Testis (tissue), 3 donors: ENCODE measurements around the gene MAP3K20. TPM values are rescaled to one million over a fixed set of nuclear protein-coding genes. Genes with fewer than 3 reads are reported as not detected.
"Not testable (repeated sequence)": the region's sequence is repeated elsewhere in the genome, so short reads cannot be mapped to it uniquely, and the experiment has no call there.

Source experiments
- DNase-seq: peaks from one replicate; pipeline ENCODE4 v3.0.0-alpha.2; 2019
- H3K27ac ChIP-seq, 2 donors: fragments of 200-600 bp; sonication (generic); one replicate each; pipeline ENCODE4 v1.5.1; 2019
- H3K27me3 ChIP-seq: fragments of 200-600 bp; sonication (generic); one replicate; pipeline ENCODE4 v1.5.1; 2019
- H3K36me3 ChIP-seq: fragments of 200-600 bp; sonication (generic); one replicate; pipeline ENCODE4 v1.5.1; 2017; ENCODE audit warnings: low read depth; ENCODE audit errors: missing control alignments
- H3K4me1 ChIP-seq: fragments of 200-600 bp; sonication (generic); one replicate; pipeline ENCODE4 v1.5.1; 2019
- H3K4me3 ChIP-seq, 2 donors: fragments of 200-600 bp; sonication (generic); one replicate each; pipeline ENCODE4 v1.5.1; 2017 to 2019
- H3K9me3 ChIP-seq: fragments of 200-600 bp; sonication (generic); one replicate; pipeline ENCODE4 v1.5.1; 2017
- POLR2A ChIP-seq: fragments of 450-650 bp; IDR thresholded peaks from one replicate; pipeline ENCODE4 v1.6.1; 2017; ENCODE audit warnings: antibody characterized with exemption, mild to moderate bottlenecking, moderate library complexity
- WGBS, 2 donors: methylation state at CpG; one replicate each; pipeline ENCODE4 v1.1.5; 2018; 5-methylcytosine and 5-hydroxymethylcytosine counted together
- intact Hi-C: fragments of 100-400 bp; cut with DNase I; formaldehyde crosslinking; loops from one replicate; pipeline ENCODE4 v1.15.1; 2023; ENCODE audit warnings: low total_unique reads
- polyA plus RNA-seq: library from polyadenylated mRNA; stranded (reverse); fragments of 350-450 nt; fragmentation: Illumina TruSeq; extraction: RNeasy Lipid Tissue Mini Kit (QIAGEN cat#74804); gene quantifications from one replicate; pipeline ENCODE4 v1.2.3, GENCODE V29; 2014; ENCODE audit warnings: low read depth, low replicate concordance; ENCODE audit not compliant: insufficient read depth
- total RNA-seq, 2 donors: library from RNA; depleted of rRNA; stranded (reverse); fragments of >200 nt; gene quantifications; one replicate each; pipeline ENCODE4 v1.2.3, GENCODE V29; 2016
- TF ChIP-seq, protein P1 (sequence below), 3 experiments: fragments of 450-650 bp in 2 of 3; fragments of 200-600 bp in 1 of 3; sonication (generic) in 1 of 3; IDR thresholded peaks; one replicate each; pipeline ENCODE4 v1.5.1; 2016 to 2019; ENCODE audit warnings: antibody characterized with exemption in 3 of 3, mild to moderate bottlenecking in 2 of 3, moderate library complexity in 1 of 3

MAP3K20 gene
- total and polyA plus RNA-seq, 3 donors from 2014 or later, result 20.7 to 30.8 (median 25.3) TPM

- Histone ChIP-seq H3K27ac (no peak overlapping the region), H3K4me1 (no peaks in the 10 kb centered on the region)
- intact Hi-C loops, result no loop called here
Observed at GRCh38 chr2:173161040-173161439, 85.4 kb downstream of the MAP3K20 start.

GRCh38 chr2:173161507-173161906, 85.9 kb downstream of the MAP3K20 start:
- WGBS, 2 donors, result 92 to 93% methylated on average over 6 of the region's 6 CpGs
- H3K9me3 ChIP-seq, result no peaks in the 10 kb centered on the region
- no peak for TF ChIP-seq POLR2A
- TF ChIP-seq, protein P1, sequence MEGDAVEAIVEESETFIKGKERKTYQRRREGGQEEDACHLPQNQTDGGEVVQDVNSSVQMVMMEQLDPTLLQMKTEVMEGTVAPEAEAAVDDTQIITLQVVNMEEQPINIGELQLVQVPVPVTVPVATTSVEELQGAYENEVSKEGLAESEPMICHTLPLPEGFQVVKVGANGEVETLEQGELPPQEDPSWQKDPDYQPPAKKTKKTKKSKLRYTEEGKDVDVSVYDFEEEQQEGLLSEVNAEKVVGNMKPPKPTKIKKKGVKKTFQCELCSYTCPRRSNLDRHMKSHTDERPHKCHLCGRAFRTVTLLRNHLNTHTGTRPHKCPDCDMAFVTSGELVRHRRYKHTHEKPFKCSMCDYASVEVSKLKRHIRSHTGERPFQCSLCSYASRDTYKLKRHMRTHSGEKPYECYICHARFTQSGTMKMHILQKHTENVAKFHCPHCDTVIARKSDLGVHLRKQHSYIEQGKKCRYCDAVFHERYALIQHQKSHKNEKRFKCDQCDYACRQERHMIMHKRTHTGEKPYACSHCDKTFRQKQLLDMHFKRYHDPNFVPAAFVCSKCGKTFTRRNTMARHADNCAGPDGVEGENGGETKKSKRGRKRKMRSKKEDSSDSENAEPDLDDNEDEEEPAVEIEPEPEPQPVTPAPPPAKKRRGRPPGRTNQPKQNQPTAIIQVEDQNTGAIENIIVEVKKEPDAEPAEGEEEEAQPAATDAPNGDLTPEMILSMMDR (IDR thresholded peaks at IDR 0.05), result no peak
- no peak overlapping the region for H3K27ac ChIP-seq
- H3K4me1 ChIP-seq, result no peaks in the 10 kb centered on the region
- DNase-seq, result no peak
- H3K36me3 ChIP-seq, result no peaks in the 10 kb centered on the region
- no peak overlapping the region for H3K4me3 ChIP-seq
- intact Hi-C loops, result no loop called here
- no peaks in the 10 kb centered on the region for H3K27me3 ChIP-seq

More at GRCh38 chr2:173161040-173161439, 85.4 kb downstream of the MAP3K20 start:
- no peak for TF ChIP-seq POLR2A
- no peak overlapping the region for H3K4me3 ChIP-seq
- WGBS, 2 donors, result 84 to 94% methylated on average over 4 of the region's 4 CpGs
- no peaks in the 10 kb centered on the region for H3K36me3 ChIP-seq
- no peaks in the 10 kb centered on the region for H3K27me3 ChIP-seq
- no peaks in the 10 kb centered on the region for H3K9me3 ChIP-seq
- no peak for DNase-seq

DNA sequence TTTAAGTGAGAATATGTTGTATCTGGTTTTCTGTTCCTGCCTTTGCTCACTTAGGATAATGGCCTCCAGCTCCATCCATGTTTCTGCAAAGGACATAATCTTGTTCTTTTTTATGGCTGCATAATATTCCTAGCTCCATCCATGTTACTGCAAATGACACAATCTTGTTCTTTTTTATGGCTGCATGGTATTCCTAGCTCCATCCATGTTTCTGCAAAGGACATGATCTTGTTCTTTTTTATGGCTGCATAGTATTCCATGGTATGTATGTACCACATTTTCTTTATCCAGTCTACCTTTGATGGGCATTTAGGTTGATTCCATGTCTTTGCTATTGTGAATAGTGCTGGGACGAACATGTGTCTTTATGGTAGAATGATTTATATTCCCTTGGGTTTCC, 87.7 kb downstream of the MAP3K20 start:
- DNase-seq, H3K4me3 ChIP-seq, H3K9me3 ChIP-seq, H3K4me1 ChIP-seq, H3K27me3 ChIP-seq, H3K27ac ChIP-seq, intact Hi-C loops, H3K36me3 ChIP-seq: not testable (repeated sequence)
- WGBS, 2 donors, result 88 to 95% methylated on average over 1 of the region's 1 CpG

- H3K27ac ChIP-seq, result no peak overlapping the region
- H3K4me1 ChIP-seq, result no peaks in the 10 kb centered on the region
- intact Hi-C loops, result no loop called here
- H3K36me3 ChIP-seq, result no peaks in the 10 kb centered on the region
- no peaks in the 10 kb centered on the region for H3K27me3 ChIP-seq
- no peak for DNase-seq
- TF ChIP-seq, protein P1 (IDR thresholded peaks at IDR 0.05), result no peak
- no peak for TF ChIP-seq POLR2A
- H3K4me3 ChIP-seq, result no peak overlapping the region
- 48 to 63% methylated on average over 1 of the region's 1 CpG for WGBS, 2 donors
- no peaks in the 10 kb centered on the region for H3K9me3 ChIP-seq
Observed at GRCh38 chr2:173164396-173164795, 88.8 kb downstream of the MAP3K20 start.

DNA sequence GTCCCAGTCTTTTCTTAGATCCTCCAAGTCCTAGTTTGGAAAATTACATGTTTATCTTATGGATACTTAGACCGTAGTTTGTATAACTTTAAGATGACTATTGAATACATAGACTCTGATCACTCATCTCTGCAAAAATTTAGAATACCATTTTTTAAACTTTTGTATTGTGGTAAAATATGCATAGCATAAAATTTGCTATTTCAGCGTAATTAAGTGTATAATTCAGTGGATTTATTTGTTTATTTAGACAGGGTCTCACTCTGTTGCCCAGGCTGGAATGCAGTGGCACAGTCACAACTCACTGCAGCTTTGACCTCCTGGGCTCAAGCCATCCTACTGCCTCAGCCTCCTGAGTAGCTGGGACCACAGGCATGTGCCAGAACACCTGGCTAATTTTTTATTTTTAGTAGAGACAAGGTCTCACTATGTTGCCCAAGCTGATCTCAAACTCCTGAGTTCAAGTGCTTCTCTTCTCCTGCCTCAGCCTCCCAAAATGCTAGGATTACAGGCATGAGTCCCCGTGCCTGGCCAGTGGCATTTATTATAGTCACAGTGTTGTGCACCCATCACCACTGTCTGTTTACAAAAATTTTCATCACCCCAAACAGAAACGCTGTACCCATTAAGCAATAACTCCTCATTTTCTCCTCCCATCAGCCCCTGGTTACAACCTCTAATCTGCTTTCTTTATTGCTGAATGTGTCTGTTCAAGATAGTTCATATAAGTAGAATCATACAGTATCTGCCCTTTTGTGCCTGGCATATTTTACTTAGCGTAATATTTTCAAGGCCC, 90.0 kb downstream of the MAP3K20 start:
- H3K27me3 ChIP-seq, result no peaks in the 10 kb centered on the region
- no peaks in the 10 kb centered on the region for H3K9me3 ChIP-seq
- intact Hi-C loops, result no loop called here
- DNase-seq, result no peak
- H3K4me3 ChIP-seq, result no peak overlapping the region
- H3K27ac ChIP-seq, result no peak overlapping the region
- no peak for TF ChIP-seq POLR2A
- TF ChIP-seq, protein P1 (IDR thresholded peaks at IDR 0.05), result no peak
- H3K4me1 ChIP-seq, result peaks cover 3% of the 10 kb centered on the region
- no peaks in the 10 kb centered on the region for H3K36me3 ChIP-seq
- 84 to 88% methylated on average over 5 of the region's 5 CpGs for WGBS, 2 donors

DNA sequence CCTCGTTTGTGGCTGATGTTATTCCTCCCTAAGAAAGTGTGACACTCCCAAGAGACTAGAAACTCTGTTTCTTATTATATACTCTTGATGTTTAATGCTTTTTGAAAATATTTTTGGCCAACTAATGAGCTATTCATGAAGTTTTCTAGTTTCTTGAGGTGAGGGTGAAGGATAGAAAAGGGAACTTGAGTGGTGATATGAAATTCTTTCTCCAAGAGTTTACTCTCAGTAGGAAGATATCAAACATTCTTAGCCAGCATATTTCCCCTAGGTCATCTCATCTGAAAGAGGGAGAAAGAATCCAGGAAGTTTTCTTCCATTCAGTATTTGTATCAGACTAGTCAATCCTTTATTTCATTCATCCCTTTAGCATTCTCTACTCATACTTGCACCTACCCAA, 95.7 kb downstream of the MAP3K20 start:
- intact Hi-C loops, result no loop called here
- H3K4me1 ChIP-seq, result peaks cover 3% of the 10 kb centered on the region
- H3K27me3 ChIP-seq, result no peaks in the 10 kb centered on the region
- DNase-seq, result no peak
- no peak overlapping the region for H3K4me3 ChIP-seq
- H3K27ac ChIP-seq, result no peak overlapping the region
- H3K9me3 ChIP-seq, result no peaks in the 10 kb centered on the region
- 38 to 43% methylated on average over 1 of the region's 1 CpG for WGBS, 2 donors
- no peak for TF ChIP-seq POLR2A
- TF ChIP-seq, protein P1 (IDR thresholded peaks at IDR 0.05), result no peak
- H3K36me3 ChIP-seq, result no peaks in the 10 kb centered on the region
